A673 (cell line): ENCODE results near the gene COQ7. TPM values are rescaled to one million over a fixed set of nuclear protein-coding genes. Genes with fewer than 3 reads are reported as not detected.

Experiments used
- Bru-seq: library from RNA; stranded (reverse); fragments of 400-500 nt; gene quantifications from one replicate; lab custom pipeline; 2021; lab: Mats Ljungman, UMichigan
- BruChase-seq, 2 experiments: library from RNA; stranded (reverse); fragments of 400-500 nt; gene quantifications; one replicate each; lab custom pipeline; 2021; lab: Mats Ljungman, UMichigan
- BruUV-seq: library from RNA; stranded (reverse); fragments of 400-500 nt; replicated peaks from 2 replicates; lab custom pipeline; 2021; lab: Mats Ljungman, UMichigan
- CTCF ChIA-PET: fragments of 300-600 bp; sonication (Branson Sonifier 250); formaldehyde crosslinking; loops from one replicate; lab custom pipeline; 2022; ENCODE audit warnings: antibody characterized with exemption; lab: Charles Lee
- POLR2A ChIA-PET: fragments of 300-600 bp; sonication (Branson Sonifier 250); formaldehyde crosslinking; loops from one replicate; lab custom pipeline; 2022; ENCODE audit warnings: antibody characterized with exemption; ENCODE audit not compliant: low non-redundant PET; lab: Charles Lee
- DNase-seq: peaks from one replicate; pipeline ENCODE4 v3.0.0-alpha.2; 2015; ENCODE audit warnings: low spot score
- H3K27ac ChIP-seq: fragments of 200-600 bp; sonication (generic); 2 replicates; pipeline ENCODE4 v1.5.1; 2016; ENCODE audit warnings: mixed run types, low read depth, mild to moderate bottlenecking, mixed read lengths, antibody characterized with exemption, low read length; ENCODE audit not compliant: poor library complexity, severe bottlenecking
- H3K27me3 ChIP-seq: fragments of 200-600 bp; sonication (generic); replicated peaks from 2 replicates; pipeline ENCODE4 v1.6.1; 2017; ENCODE audit warnings: mixed run types, low read depth, mild to moderate bottlenecking, mixed read lengths, antibody characterized with exemption, low read length; ENCODE audit not compliant: insufficient read depth, poor library complexity
- H3K36me3 ChIP-seq: fragments of 200-600 bp; sonication (generic); 2 replicates; pipeline ENCODE4 v1.6.1; 2016; ENCODE audit warnings: mixed run types, mild to moderate bottlenecking, mixed read lengths, antibody characterized with exemption, low read length; ENCODE audit not compliant: insufficient read depth, poor library complexity, severe bottlenecking
- H3K4me1 ChIP-seq: fragments of 200-600 bp; sonication (generic); 2 replicates; pipeline ENCODE4 v1.6.1; 2017; ENCODE audit warnings: mixed run types, mild to moderate bottlenecking, mixed read lengths, antibody characterized with exemption, low read length; ENCODE audit not compliant: insufficient read depth, poor library complexity, severe bottlenecking
- H3K4me3 ChIP-seq: fragments of 200-600 bp; sonication (generic); 2 replicates; pipeline ENCODE4 v1.5.1; 2016; ENCODE audit warnings: low read depth, mixed run types, mild to moderate bottlenecking, mixed read lengths, low read length; ENCODE audit not compliant: poor library complexity, severe bottlenecking
- H3K9me3 ChIP-seq: fragments of 200-600 bp; sonication (generic); 2 replicates; pipeline ENCODE4 v1.6.1; 2016; ENCODE audit warnings: mixed run types, low read depth, mild to moderate bottlenecking, mixed read lengths, antibody characterized with exemption, low read length; ENCODE audit not compliant: poor library complexity, severe bottlenecking
- CTCF ChIP-seq: fragments of 300-800, 200-600 bp; sonication (generic); conservative IDR thresholded peaks from 2 replicates; pipeline ENCODE4 v1.5.1; 2017; ENCODE audit warnings: low read depth, mild to moderate bottlenecking, antibody characterized with exemption, low read length, moderate library complexity, mixed read lengths
- EZH2 ChIP-seq: fragments of 200-600 bp; sonication (generic); IDR thresholded peaks from 2 replicates; pipeline ENCODE4 v1.6.1; 2017; ENCODE audit warnings: borderline replicate concordance, low read depth, mild to moderate bottlenecking, mixed read lengths, antibody characterized with exemption, low read length; ENCODE audit not compliant: poor library complexity, severe bottlenecking
- intact Hi-C: fragments of 100-400 bp; cut with micrococcal nuclease; formaldehyde crosslinking; loops from one replicate; pipeline ENCODE4 v1.10.0; 2022; ENCODE audit not compliant: unreplicated experiment
- long read RNA-seq: library from polyadenylated mRNA; stranded (forward); transcript quantifications from one replicate; pipeline ENCODE4 v2.0.0, GENCODE V29; 2022
- total RNA-seq: library from RNA; stranded (reverse); gene quantifications from 2 replicates; pipeline ENCODE4 v1.2.3, GENCODE V29; 2021

COQ7 gene
- total RNA-seq: 22.7 and 24.3 TPM in 2 replicates
- Bru-seq, nascent RNA: percentile 69 among the genes with signal in this experiment
- BruChase-seq, experiment 1, labeled RNA remaining after a 2-hour chase: percentile 72 among the genes with signal in this experiment
- percentile 84 among the genes with signal in this experiment for BruChase-seq, experiment 2, labeled RNA remaining after a 6-hour chase
- long read RNA-seq, transcript COQ7-201 (6 exons, 2,657 nt): major isoform, 11 of 15 reads
- long read RNA-seq, partial matches to known transcripts: 0 of 15 reads
- long read RNA-seq, other reads (novel, unspliced or antisense): 1 of 15 reads

GRCh38 chr16:19067349-19068236, at the start of gene COQ7:
Gene COQ7 (plus strand): TSS chr16:19067614. CDS start chr16:19067665, 51 bp downstream.
- intact Hi-C loops: no loop called here
- TSS peak; percentile 80 for BruUV-seq

GRCh38 chr16:19020689-19021088, 46.7 kb upstream of the COQ7 start:
- intact Hi-C loops: no loop called here
- Histone ChIP-seq H3K27me3 (no peaks in the 10 kb centered on the region), H3K9me3 (no peaks in the 10 kb centered on the region), H3K36me3 (no peaks in the 10 kb centered on the region), H3K4me3 (no peak overlapping the region), H3K27ac (no peak overlapping the region), H3K4me1 (no peaks in the 10 kb centered on the region)
- no peak for DNase-seq
- TF ChIP-seq CTCF (no peak), EZH2 (no peak)
- POLR2A ChIA-PET: no interaction called here
- CTCF ChIA-PET: no interaction called here
- BruUV-seq: no TSS peak

More at GRCh38 chr16:19067349-19068236, at the start of gene COQ7:
- peak; percentile 100 for DNase-seq
- ChIA-PET POLR2A (no interaction called here), CTCF (interaction anchor here (0.5 to 1.0 kb wide), 3 partner anchors 9 to 516 kb away, joined by 3 to 5 read pairs (median 4); no protein-coding TSS in a partner anchor)
- peak within 1 kb of the TSS; percentile 87 for H3K4me3 ChIP-seq
- peaks cover 9% of the 10 kb centered on the region for H3K4me1 ChIP-seq
- no peak for TF ChIP-seq CTCF
- no peak for TF ChIP-seq EZH2
- no peaks in the 10 kb centered on the region for H3K27me3 ChIP-seq
- peak within 1 kb of the TSS; percentile 98 for H3K27ac ChIP-seq
- no peaks in the 10 kb centered on the region for H3K9me3 ChIP-seq
- H3K36me3 ChIP-seq: no peaks in the 10 kb centered on the region

GRCh38 chr16:19021747-19022146, 45.7 kb upstream of the COQ7 start:
- no peaks in the 10 kb centered on the region for H3K36me3 ChIP-seq
- TF ChIP-seq CTCF: no peak
- TF ChIP-seq EZH2: no peak
- intact Hi-C loops: no loop called here
- ChIA-PET CTCF (no interaction called here), POLR2A (no interaction called here)
- BruUV-seq: no TSS peak
- no peak overlapping the region for H3K4me3 ChIP-seq
- no peak overlapping the region for H3K27ac ChIP-seq
- no peaks in the 10 kb centered on the region for H3K27me3 ChIP-seq
- H3K9me3 ChIP-seq: no peaks in the 10 kb centered on the region
- no peaks in the 10 kb centered on the region for H3K4me1 ChIP-seq
- DNase-seq: no peak
